ELF-1 (cell line): ENCODE measurements around the gene EFNB1.
"Not testable (repeated sequence)": the region's sequence is repeated elsewhere in the genome, so short reads cannot be mapped to it uniquely, and the experiment has no call there.

Source experiments
- DNase-seq: peaks from one replicate; pipeline ENCODE4 v3.0.0-alpha.2; 2016; ENCODE audit warnings: low read depth, low spot score

EFNB1 gene

GRCh38 chrX:68828740-68829581 lies at the start of gene EFNB1:
Gene EFNB1 (plus strand): TSS chrX:68829021. CDS start chrX:68829777, 756 bp downstream.
- peak; percentile 99 for DNase-seq

- not testable (repeated sequence) for DNase-seq
Measured at GRCh38 chrX:68781295-68781694, 47.5 kb upstream of the EFNB1 start.

- DNase-seq, result no peak
Measured at GRCh38 chrX:68784816-68785215, 44.0 kb upstream of the EFNB1 start.

GRCh38 chrX:68786581-68786980 lies 42.2 kb upstream of the EFNB1 start:
- DNase-seq, result not testable (repeated sequence)

- DNase-seq, result peak; percentile 44
Measured at GRCh38 chrX:68789966-68790365, 38.9 kb upstream of the EFNB1 start.

- no peak for DNase-seq
Measured at GRCh38 chrX:68792083-68792482, 36.7 kb upstream of the EFNB1 start.

GRCh38 chrX:68794461-68794860 lies 34.4 kb upstream of the EFNB1 start:
- DNase-seq, result no peak

- no peak for DNase-seq
Measured at GRCh38 chrX:68795741-68796140, 33.1 kb upstream of the EFNB1 start.

- not testable (repeated sequence) for DNase-seq
Measured at GRCh38 chrX:68798400-68798799, 30.4 kb upstream of the EFNB1 start.

- no peak for DNase-seq
Measured at GRCh38 chrX:68801737-68802290, 27.0 kb upstream of the EFNB1 start.

- peak; percentile 68 for DNase-seq
Measured at GRCh38 chrX:68807818-68808217, 21.0 kb upstream of the EFNB1 start.

GRCh38 chrX:68808686-68809357 lies 20.0 kb upstream of the EFNB1 start:
- DNase-seq, result peak; percentile 74

- DNase-seq, result no peak
Measured at GRCh38 chrX:68820476-68821110, 8.2 kb upstream of the EFNB1 start.

- no peak for DNase-seq
Measured at GRCh38 chrX:68821616-68822015, 7.2 kb upstream of the EFNB1 start.

GRCh38 chrX:68822641-68823410 lies 6.0 kb upstream of the EFNB1 start:
- DNase-seq, result peak; percentile 96

GRCh38 chrX:68823413-68824151 lies 5.2 kb upstream of the EFNB1 start:
- peak; percentile 77 for DNase-seq

GRCh38 chrX:68824152-68824433 lies 4.7 kb upstream of the EFNB1 start:
- no peak for DNase-seq

- DNase-seq, result peak; percentile 2
Measured at GRCh38 chrX:68824565-68825125, 4.2 kb upstream of the EFNB1 start.

- peak; percentile 10 for DNase-seq
Measured at GRCh38 chrX:68826113-68826980, 2.5 kb upstream of the EFNB1 start.

- no peak for DNase-seq
Measured at GRCh38 chrX:68827256-68827655, 1.6 kb upstream of the EFNB1 start.
